Hepatocyte (in vitro differentiated cells): ENCODE measurements around the gene PAPPA2. TPM values are rescaled to one million over a fixed set of nuclear protein-coding genes. Genes with fewer than 3 reads are reported as not detected.
"Not testable (repeated sequence)": the region's sequence is repeated elsewhere in the genome, so short reads cannot be mapped to it uniquely, and the experiment has no call there.

Experiments
- DNase-seq: peaks from one replicate; pipeline ENCODE4 v3.0.0-alpha.2; 2016; ENCODE audit warnings: low spot score
- H2AFZ ChIP-seq: fragments of 200-600 bp; sonication (generic); 2 replicates; pipeline ENCODE4 v1.6.0; 2016; ENCODE audit warnings: antibody characterized with exemption, mild to moderate bottlenecking
- H3K27ac ChIP-seq: fragments of 200-600 bp; sonication (generic); 2 replicates; pipeline ENCODE4 v1.5.1; 2016; ENCODE audit warnings: mild to moderate bottlenecking
- H3K27me3 ChIP-seq: fragments of 200-600 bp; sonication (generic); 2 replicates; pipeline ENCODE4 v1.6.1; 2016
- H3K36me3 ChIP-seq: fragments of 200-600 bp; sonication (generic); replicated peaks from 2 replicates; pipeline ENCODE4 v1.5.1; 2016; ENCODE audit warnings: low read depth; ENCODE audit not compliant: insufficient read depth
- H3K4me1 ChIP-seq: fragments of 200-600 bp; sonication (generic); 2 replicates; pipeline ENCODE4 v1.5.1; 2016; ENCODE audit warnings: mild to moderate bottlenecking, moderate library complexity; ENCODE audit not compliant: insufficient read depth
- H3K4me2 ChIP-seq: fragments of 200-600 bp; sonication (generic); 2 replicates; pipeline ENCODE4 v1.6.0; 2016
- H3K4me3 ChIP-seq: fragments of 200-600 bp; sonication (generic); 2 replicates; pipeline ENCODE4 v1.5.1; 2016; ENCODE audit warnings: mild to moderate bottlenecking
- H3K79me2 ChIP-seq: fragments of 200-600 bp; sonication (generic); 2 replicates; pipeline ENCODE4 v1.6.0; 2017; ENCODE audit warnings: mild to moderate bottlenecking
- H3K9me2 ChIP-seq: fragments of 200-600 bp; sonication (generic); replicated peaks from 2 replicates; pipeline ENCODE4 v1.6.0; 2017; ENCODE audit warnings: mild to moderate bottlenecking; ENCODE audit not compliant: insufficient read depth
- H3K9me3 ChIP-seq: fragments of 200-600 bp; sonication (generic); 2 replicates; pipeline ENCODE4 v1.5.1; 2016; ENCODE audit warnings: low read depth, mild to moderate bottlenecking
- H4K20me1 ChIP-seq: fragments of 200-600 bp; sonication (generic); 2 replicates; pipeline ENCODE4 v1.6.0; 2016; ENCODE audit warnings: mild to moderate bottlenecking; ENCODE audit not compliant: insufficient read depth, poor library complexity, severe bottlenecking
- CTCF ChIP-seq: fragments of 200-600 bp; sonication (generic); IDR thresholded peaks from 2 replicates; pipeline ENCODE4 v1.5.1; 2016; ENCODE audit warnings: antibody characterized with exemption, mild to moderate bottlenecking; ENCODE audit not compliant: poor library complexity
- EZH2 ChIP-seq: fragments of 200-600 bp; sonication (generic); IDR thresholded peaks from 2 replicates; pipeline ENCODE4 v1.6.1; 2016; ENCODE audit warnings: antibody characterized with exemption, mild to moderate bottlenecking, borderline replicate concordance
- EZH2phosphoT487 ChIP-seq: fragments of 200-600 bp; sonication (generic); IDR thresholded peaks from one replicate; pipeline ENCODE4 v1.6.1; 2018; ENCODE audit warnings: antibody characterized with exemption, mild to moderate bottlenecking, low read depth, moderate library complexity; ENCODE audit not compliant: unreplicated experiment, severe bottlenecking
- WGBS: methylation state at CpG from one replicate; pipeline ENCODE4 v1.1.6; 2016; ENCODE audit warnings: low lambda C conversion rate; ENCODE audit errors: missing lambda C conversion rate; 5-methylcytosine and 5-hydroxymethylcytosine counted together
- polyA plus RNA-seq: library from polyadenylated mRNA; unstranded; fragments of >200 nt; fragmentation: Nextera tagmentation; extraction: Ambion mirVana; gene quantifications from 2 replicates; pipeline ENCODE4 v1.2.1, GENCODE V29; 2016
- total RNA-seq: library from RNA; depleted of rRNA; stranded (reverse); fragments of >200 nt; gene quantifications from 2 replicates; pipeline ENCODE4 v1.2.3, GENCODE V29; 2014

PAPPA2 gene
- total and polyA plus RNA-seq, 2 experiments from 2014 or later = 1.9 to 2.6 TPM

DNA sequence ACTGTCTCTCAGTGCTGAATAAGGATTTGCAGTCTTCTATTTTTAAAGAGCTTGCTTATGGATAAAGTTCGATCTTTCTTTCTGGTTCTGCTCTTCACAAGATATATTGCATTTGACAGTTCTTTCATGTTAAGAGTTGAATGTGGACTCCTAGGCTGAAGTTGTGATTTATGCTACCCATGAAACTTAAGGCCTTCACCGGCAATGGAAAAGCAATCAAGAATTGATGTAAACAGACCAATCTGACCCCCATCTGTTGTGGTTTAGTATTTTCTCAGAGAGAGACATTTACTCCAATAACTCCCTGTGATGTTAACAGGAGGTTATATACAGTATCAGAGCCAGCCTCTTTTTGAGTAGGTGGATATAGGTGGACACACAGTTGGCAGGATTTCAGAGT is 165.8 kb downstream of the PAPPA2 start:
- Histone ChIP-seq H3K4me2 (no peak overlapping the region), H3K4me1 (no peaks in the 10 kb centered on the region), H3K9me2 (no peaks in the 10 kb centered on the region), H3K79me2 (no peaks in the 10 kb centered on the region), H3K9me3 (no peaks in the 10 kb centered on the region), H3K4me3 (no peak overlapping the region), H3K27ac (no peak overlapping the region), H4K20me1 (no peaks in the 10 kb centered on the region), H3K27me3 (no peaks in the 10 kb centered on the region), H2AFZ (no peak overlapping the region), H3K36me3 (no peaks in the 10 kb centered on the region)
- no peak for DNase-seq
- TF ChIP-seq EZH2 = no peak
- no peak for TF ChIP-seq CTCF
- no peak for TF ChIP-seq EZH2phosphoT487
- WGBS = 60% methylated on average over 2 of the region's 2 CpGs

GRCh38 chr1:176634733-176635132 is 171.8 kb downstream of the PAPPA2 start:
- not testable (repeated sequence) for H3K79me2 ChIP-seq, H3K27ac ChIP-seq, H3K4me1 ChIP-seq, H4K20me1 ChIP-seq, DNase-seq, H3K27me3 ChIP-seq, H3K9me3 ChIP-seq, H2AFZ ChIP-seq, H3K4me3 ChIP-seq, H3K4me2 ChIP-seq, H3K9me2 ChIP-seq, H3K36me3 ChIP-seq

GRCh38 chr1:176638713-176639526 is 175.9 kb downstream of the PAPPA2 start:
- Histone ChIP-seq H3K9me2 (no peaks in the 10 kb centered on the region), H3K79me2 (no peaks in the 10 kb centered on the region), H3K4me3 (no peak overlapping the region), H3K27me3 (no peaks in the 10 kb centered on the region), H3K4me2 (no peak overlapping the region), H3K4me1 (no peaks in the 10 kb centered on the region), H2AFZ (no peak overlapping the region), H4K20me1 (no peaks in the 10 kb centered on the region), H3K9me3 (no peaks in the 10 kb centered on the region), H3K27ac (no peak overlapping the region), H3K36me3 (no peaks in the 10 kb centered on the region)
- DNase-seq = no peak
- TF ChIP-seq EZH2phosphoT487 (no peak), EZH2 (no peak), CTCF (no peak)
- WGBS = 82% methylated on average over 3 of the region's 3 CpGs

DNA sequence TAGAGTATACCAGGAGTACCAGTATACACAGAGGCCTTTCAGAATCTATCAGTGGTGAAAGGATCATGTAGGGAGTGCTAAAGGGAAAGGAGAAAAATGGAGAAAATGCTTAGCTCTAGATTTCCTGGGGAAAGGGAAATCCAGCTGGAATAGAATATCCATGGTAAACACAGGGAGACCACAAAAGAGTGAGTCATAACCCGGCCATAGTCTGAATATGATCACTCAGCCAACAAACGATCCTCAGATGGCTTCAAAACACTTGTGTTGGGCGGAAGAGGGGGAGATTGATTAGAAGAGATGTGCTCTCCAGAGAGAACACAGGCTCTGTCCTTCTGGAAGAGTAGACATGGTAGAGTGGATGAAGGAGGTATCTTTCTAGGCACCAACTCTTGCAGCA is 180.6 kb downstream of the PAPPA2 start:
- no peaks in the 10 kb centered on the region for H3K36me3 ChIP-seq
- no peak overlapping the region for H3K27ac ChIP-seq
- H3K27me3 ChIP-seq = no peaks in the 10 kb centered on the region
- no peak overlapping the region for H2AFZ ChIP-seq
- no peak for DNase-seq
- no peak overlapping the region for H3K4me2 ChIP-seq
- H3K9me3 ChIP-seq = no peaks in the 10 kb centered on the region
- 67% methylated on average over 3 of the region's 3 CpGs for WGBS
- TF ChIP-seq EZH2phosphoT487 = no peak
- TF ChIP-seq EZH2 = no peak
- TF ChIP-seq CTCF = no peak
- H4K20me1 ChIP-seq = no peaks in the 10 kb centered on the region
- no peaks in the 10 kb centered on the region for H3K9me2 ChIP-seq
- H3K4me3 ChIP-seq = no peak overlapping the region
- no peaks in the 10 kb centered on the region for H3K4me1 ChIP-seq
- H3K79me2 ChIP-seq = no peaks in the 10 kb centered on the region
